Astrocyte of the cerebellum (primary cell): ENCODE results near the gene NDE1.
"Not testable (repeated sequence)": the region's sequence is repeated elsewhere in the genome, so short reads cannot be mapped to it uniquely, and the experiment has no call there.

Source experiments
- DNase-seq: peaks from one replicate; pipeline ENCODE4 v3.0.0-alpha.2; 2011; ENCODE audit warnings: low read depth
- H3K4me3 ChIP-seq: 2 replicates; pipeline ENCODE4 v1.5.1; 2011; ENCODE audit warnings: mild to moderate bottlenecking, low read depth, low read length, moderate library complexity
- CTCF ChIP-seq: IDR thresholded peaks from 2 replicates; pipeline ENCODE4 v1.5.1; 2012; ENCODE audit warnings: low read length, low read depth, moderate library complexity, mild to moderate bottlenecking; ENCODE audit errors: missing control alignments
- in situ Hi-C: cut with HindIII; loops from 2 replicates; pipeline ENCODE4 v1.10.0; 2017; ENCODE audit warnings: low sequenced_read_pairs

NDE1 gene

GRCh38 chr16:15660203-15660601 is 10.2 kb downstream of the NDE1 start:
- no peak overlapping the region for H3K4me3 ChIP-seq
- in situ Hi-C loops, result no loop called here
- no peak for DNase-seq
- no peak for TF ChIP-seq CTCF

GRCh38 chr16:15665107-15665506 is 15.1 kb downstream of the NDE1 start:
- H3K4me3 ChIP-seq, result no peak overlapping the region
- no peak for DNase-seq
- in situ Hi-C loops, result no loop called here
- no peak for TF ChIP-seq CTCF

GRCh38 chr16:15667091-15667742 is 17.2 kb downstream of the NDE1 start:
- DNase-seq, result no peak
- no peak overlapping the region for H3K4me3 ChIP-seq
- TF ChIP-seq CTCF, result no peak
- in situ Hi-C loops, result no loop called here

GRCh38 chr16:15671530-15672117 is 21.6 kb downstream of the NDE1 start:
- DNase-seq, result no peak
- in situ Hi-C loops, result no loop called here
- no peak for TF ChIP-seq CTCF
- no peak overlapping the region for H3K4me3 ChIP-seq

GRCh38 chr16:15672127-15672513 is 22.1 kb downstream of the NDE1 start:
- H3K4me3 ChIP-seq, in situ Hi-C loops, DNase-seq: not testable (repeated sequence)

- no peak for TF ChIP-seq CTCF
- peak; percentile 76 for DNase-seq
- H3K4me3 ChIP-seq, result no peak overlapping the region
- in situ Hi-C loops, result no loop called here
These were observed 22.6 kb downstream of the NDE1 start for GRCh38 chr16:15672514-15673167.

- H3K4me3 ChIP-seq, result no peak overlapping the region
- in situ Hi-C loops, result no loop called here
- DNase-seq, result no peak
- TF ChIP-seq CTCF, result no peak
These were observed 24.5 kb downstream of the NDE1 start for GRCh38 chr16:15674571-15674970.
